GM12878 (cell line): ENCODE results near the gene TBX5. TPM values are rescaled to one million over a fixed set of nuclear protein-coding genes. Genes with fewer than 3 reads are reported as not detected.

Source experiments
- ATAC-seq: fragments of 200-7000 bp; cut with Tn5 transposase; 3 replicates; pipeline ENCODE4 v1.9.1; 2020; ENCODE audit warnings: mild to moderate bottlenecking, moderate library complexity
- BruUV-seq: library from RNA; stranded (reverse); fragments of 400-500 nt; replicated peaks from 2 replicates; lab custom pipeline; 2021; lab: Mats Ljungman, UMichigan
- CTCF ChIA-PET: fragments of 300-600 bp; sonication (Branson Sonifier 250); formaldehyde crosslinking; extraction: SDS; loops from one replicate; lab custom pipeline; 2021; ENCODE audit warnings: inconsistent platforms; lab: Yijun Ruan, JAX
- POLR2A ChIA-PET: fragments of 350-600 bp; formaldehyde crosslinking; extraction: SDS; loops from one replicate; lab custom pipeline; 2021; ENCODE audit warnings: inconsistent platforms; lab: Charles Lee
- RAD21 ChIA-PET: fragments of 300-600 bp; sonication (Branson Sonifier 250); formaldehyde crosslinking; loops from one replicate; lab custom pipeline; 2023; ENCODE audit warnings: antibody characterized with exemption; ENCODE audit not compliant: unreplicated experiment; lab: Charles Lee
- SMC1A ChIA-PET: fragments of 300-600 bp; sonication (Branson Sonifier 250); formaldehyde crosslinking; loops from one replicate; lab custom pipeline; 2023; ENCODE audit not compliant: unreplicated experiment, uncharacterized antibody; lab: Charles Lee
- DNase-seq: peaks from one replicate; pipeline ENCODE4 v3.0.0-alpha.2; 2011; ENCODE audit warnings: low read depth, low spot score
- FAIRE-seq: peaks from 3 replicates; lab custom pipeline; 2011; peaks lifted over from hg19 to GRCh38; lab: Jason Lieb, UNC
- H2AFZ ChIP-seq: 2 replicates; pipeline ENCODE4 v1.6.0; 2011; ENCODE audit warnings: low read depth, low read length, control low read depth; ENCODE audit not compliant: control insufficient read depth
- H3K27ac ChIP-seq: 2 replicates; pipeline ENCODE4 v1.5.1; 2011; ENCODE audit warnings: control low read depth; ENCODE audit not compliant: control insufficient read depth, insufficient read depth
- H3K27me3 ChIP-seq, 2 experiments: replicated peaks in 1 of 2; 2 replicates each; pipeline versions ENCODE4 v1.6.0 to v1.6.1; 2011; ENCODE audit warnings: low read length in 1 of 2; ENCODE audit not compliant: control insufficient read depth in 2 of 2, insufficient read depth in 2 of 2
- H3K36me3 ChIP-seq, 2 experiments: 2 replicates each; pipeline ENCODE4 v1.5.1; 2011; ENCODE audit warnings: low read length in 1 of 2; ENCODE audit not compliant: control insufficient read depth in 2 of 2, insufficient read depth in 2 of 2
- H3K4me1 ChIP-seq: 2 replicates; pipeline ENCODE4 v1.6.1; 2011; ENCODE audit warnings: mild to moderate bottlenecking, low read length, moderate library complexity, mixed read lengths; ENCODE audit not compliant: control insufficient read depth, insufficient read depth
- H3K4me2 ChIP-seq: 2 replicates; pipeline ENCODE4 v1.6.0; 2011; ENCODE audit warnings: control low read depth; ENCODE audit not compliant: control insufficient read depth, insufficient read depth
- H3K4me3 ChIP-seq: fragments of 200-600 bp; sonication (generic); 2 replicates; pipeline ENCODE4 v1.5.1; 2016
- H3K79me2 ChIP-seq: 2 replicates; pipeline ENCODE4 v1.6.0; 2011; ENCODE audit warnings: low read length; ENCODE audit not compliant: control insufficient read depth, insufficient read depth
- H3K9ac ChIP-seq: 2 replicates; pipeline ENCODE4 v1.8.0; 2011; ENCODE audit warnings: low read length, control low read depth, mixed read lengths; ENCODE audit not compliant: control insufficient read depth, insufficient read depth
- H3K9me3 ChIP-seq: replicated peaks from 3 replicates; pipeline ENCODE4 v1.5.1; 2011; ENCODE audit warnings: mild to moderate bottlenecking, low read length; ENCODE audit not compliant: control insufficient read depth, insufficient read depth
- H4K20me1 ChIP-seq: 2 replicates; pipeline ENCODE4 v1.6.0; 2011; ENCODE audit not compliant: control insufficient read depth, insufficient read depth
- BMI1 ChIP-seq: fragments of 450-650 bp; IDR thresholded peaks from 2 replicates; pipeline ENCODE4 v1.6.1; 2016; ENCODE audit warnings: mild to moderate bottlenecking, moderate library complexity, borderline replicate concordance
- JUNB ChIP-seq: IDR thresholded peaks from 2 replicates; pipeline ENCODE4 v1.6.1; 2016; ENCODE audit warnings: antibody characterized with exemption, mild to moderate bottlenecking
- KLF5 ChIP-seq: fragments of 450-650 bp; IDR thresholded peaks from 2 replicates; pipeline ENCODE4 v1.6.1; 2014; ENCODE audit warnings: mild to moderate bottlenecking; ENCODE audit not compliant: partially characterized antibody
- NFYB ChIP-seq: IDR thresholded peaks from 2 replicates; pipeline ENCODE4 v1.6.1; 2011; ENCODE audit warnings: low read depth, mild to moderate bottlenecking, low read length, improper control_type of control experiment, moderate library complexity; ENCODE audit not compliant: insufficient read depth
- RUNX3 ChIP-seq: IDR thresholded peaks from 2 replicates; pipeline ENCODE4 v1.6.1; 2012; ENCODE audit warnings: low read length, inconsistent platforms
- ZBTB33 ChIP-seq: fragments of 450-650 bp; IDR thresholded peaks from 2 replicates; pipeline ENCODE4 v1.6.1; 2017; ENCODE audit warnings: mild to moderate bottlenecking
- ZNF274 ChIP-seq: IDR thresholded peaks from one replicate; pipeline ENCODE4 v1.8.0; 2011; ENCODE audit not compliant: insufficient read length, insufficient read depth
- WGBS: methylation state at CpG from one replicate; pipeline ENCODE4 v1.1.6; 2016; ENCODE audit warnings: low lambda C conversion rate; ENCODE audit not compliant: insufficient replicate concordance, insufficient coverage; ENCODE audit errors: missing lambda C conversion rate; 5-methylcytosine and 5-hydroxymethylcytosine counted together
- in situ Hi-C: fragments of 300-500 bp; cut with MboI; formaldehyde crosslinking; loops from 9 replicates; pipeline ENCODE4 v1.14.3; 2018; ENCODE audit warnings: mixed read lengths
- intact Hi-C: fragments of 100-400 bp; cut with micrococcal nuclease; formaldehyde crosslinking; loops from one replicate; pipeline ENCODE4 v1.14.2; 2022; ENCODE audit not compliant: unreplicated experiment
- polyA plus RNA-seq, 11 experiments: library from polyadenylated mRNA; depleted of rRNA in 4 of 11; unstranded in 6 of 11; stranded (reverse) in 5 of 11; fragments of >200 nt; fragmentation: Nextera tagmentation in 4 of 11; fragmentation: Illumina TruSeq in 1 of 11; extraction: Ambion mirVana in 4 of 11; extraction: Trizol in 1 of 11; gene quantifications; 1 replicate in 1 of 11; 2 replicates in 10 of 11; pipeline versions ENCODE4 v1.2.1 to v1.2.3, GENCODE V29; 2011 to 2016; ENCODE audit warnings: inconsistent platforms in 2 of 11, missing spikeins in 2 of 11, low read depth in 1 of 11
- total RNA-seq, 4 experiments: library from RNA; depleted of rRNA in 3 of 4; stranded (reverse); fragments of >200 nt in 3 of 4; fragmentation: Illumina TruSeq in 1 of 4; extraction: Trizol in 1 of 4; gene quantifications; 2 replicates each; pipeline versions ENCODE4 v1.2.1 to v1.2.3, GENCODE V29; 2013 to 2021

Gene TBX5
- total and polyA plus RNA-seq, 10 of the 15 experiments (the other 5 are each of a cell fraction or from before 2014, with no cell fraction given): 0.04 TPM; not detected in 9

GRCh38 chr12:114320101-114320500 is 85.8 kb downstream of the TBX5 start:
- H3K4me1 ChIP-seq: no peaks in the 10 kb centered on the region
- H3K9me3 ChIP-seq: no peaks in the 10 kb centered on the region; the same call in 2 of the 3 replicates
- ChIA-PET POLR2A (no interaction called here), RAD21 (no interaction called here), CTCF (no interaction called here), SMC1A (no interaction called here)
- no peak overlapping the region for H3K4me2 ChIP-seq
- intact Hi-C loops (no loop called here), in situ Hi-C loops (no loop called here)
- no peak overlapping the region for H3K27ac ChIP-seq
- no peak for FAIRE-seq
- H2AFZ ChIP-seq: no peak overlapping the region
- H3K36me3 ChIP-seq: no peaks in the 10 kb centered on the region
- TF ChIP-seq ZBTB33: no peak
- TF ChIP-seq KLF5: no peak
- TF ChIP-seq NFYB: no peak
- TF ChIP-seq BMI1: no peak
- no peak for TF ChIP-seq RUNX3
- H4K20me1 ChIP-seq: no peaks in the 10 kb centered on the region
- no peak overlapping the region for H3K4me3 ChIP-seq
- H3K9ac ChIP-seq: no peak overlapping the region
- 28% methylated on average over 9 of the region's 9 CpGs for WGBS
- no peaks in the 10 kb centered on the region for H3K27me3 ChIP-seq
- DNase-seq: no peak
- H3K79me2 ChIP-seq: no peaks in the 10 kb centered on the region
- ATAC-seq: no peak
- no TSS peak for BruUV-seq

- SMC1A ChIA-PET: no interaction called here
Observed at GRCh38 chr12:114319422-114319821, 86.5 kb downstream of the TBX5 start.

More at GRCh38 chr12:114319422-114319821, 86.5 kb downstream of the TBX5 start:
- in situ Hi-C loops (no loop called here), intact Hi-C loops (no loop called here)
- TF ChIP-seq ZNF274 (no peak), JUNB (no peak)
- Histone ChIP-seq H3K27ac (no peak overlapping the region), H3K36me3 (no peaks in the 10 kb centered on the region), H3K9ac (no peak overlapping the region), H2AFZ (no peak overlapping the region), H3K4me3 (no peak overlapping the region), H3K9me3 (no peaks in the 10 kb centered on the region; the same call in 2 of the 3 replicates), H3K27me3 (no peaks in the 10 kb centered on the region), H3K79me2 (no peaks in the 10 kb centered on the region), H3K4me2 (no peak overlapping the region), H3K4me1 (no peaks in the 10 kb centered on the region), H4K20me1 (no peaks in the 10 kb centered on the region)
- ChIA-PET POLR2A (no interaction called here), RAD21 (no interaction called here), CTCF (no interaction called here)
- no TSS peak for BruUV-seq
- FAIRE-seq (no peak), DNase-seq (no peak), ATAC-seq (no peak)
- 14% methylated on average over 11 of the region's 11 CpGs for WGBS
